Femur (tissue), 1 donor: Measurements from ENCODE around the gene RAB5A.
A peak's percentile ranks its signal among the peaks of the same experiment; 100 is the strongest.
"Not testable (repeated sequence)": the region's sequence is repeated elsewhere in the genome, so short reads cannot be mapped to it uniquely, and the experiment has no call there.

ENCODE experiments used
- DNase-seq: peaks from one replicate; pipeline ENCODE4 v3.0.0-alpha.2; 2017

The RAB5A gene

GRCh38 chr3:19950316-19950715, 3.4 kb downstream of the RAB5A start:
- no peak for DNase-seq

GRCh38 chr3:19954676-19955075, 7.8 kb downstream of the RAB5A start:
- no peak for DNase-seq

DNA sequence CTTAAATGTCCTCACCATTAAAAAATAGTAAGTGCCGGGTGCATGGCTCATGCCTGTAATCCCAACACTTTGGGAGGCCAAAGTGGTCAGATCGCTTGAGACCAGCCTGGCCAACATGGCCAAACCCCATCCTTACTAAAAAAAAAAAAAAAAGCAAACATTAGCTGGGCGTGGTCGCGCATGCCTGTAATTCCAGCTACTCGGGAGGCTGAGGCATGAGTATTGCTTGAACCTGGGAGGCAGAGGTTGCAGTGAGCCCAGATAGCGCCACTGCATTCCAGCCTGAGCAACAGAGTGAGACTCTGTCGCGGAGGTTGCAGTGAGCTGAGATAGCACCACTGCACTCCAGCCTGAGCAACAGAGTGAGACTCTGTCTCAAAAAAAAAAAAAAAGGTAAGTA, 10.5 kb downstream of the RAB5A start:
- DNase-seq, result not testable (repeated sequence)

DNA sequence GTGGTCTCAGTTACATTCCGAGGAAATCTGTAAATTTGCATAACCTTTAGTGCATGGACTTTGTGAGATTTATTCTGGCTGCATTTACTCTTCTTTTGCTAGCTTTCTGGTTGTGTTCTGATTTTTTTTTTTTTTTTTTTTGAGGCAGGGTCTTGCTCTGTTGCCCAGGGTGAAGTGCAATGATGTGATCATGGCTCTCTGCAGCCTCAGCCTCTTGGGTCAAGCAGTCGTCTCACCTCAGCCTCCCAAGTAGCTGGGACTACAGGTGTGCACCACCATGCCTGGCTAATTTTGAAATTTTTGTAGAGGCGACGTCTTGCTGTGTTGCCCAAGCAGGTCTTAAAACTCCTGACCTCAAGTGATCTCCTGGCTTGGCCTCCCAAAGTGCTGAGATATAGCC, 12.6 kb downstream of the RAB5A start:
- no peak for DNase-seq

DNA sequence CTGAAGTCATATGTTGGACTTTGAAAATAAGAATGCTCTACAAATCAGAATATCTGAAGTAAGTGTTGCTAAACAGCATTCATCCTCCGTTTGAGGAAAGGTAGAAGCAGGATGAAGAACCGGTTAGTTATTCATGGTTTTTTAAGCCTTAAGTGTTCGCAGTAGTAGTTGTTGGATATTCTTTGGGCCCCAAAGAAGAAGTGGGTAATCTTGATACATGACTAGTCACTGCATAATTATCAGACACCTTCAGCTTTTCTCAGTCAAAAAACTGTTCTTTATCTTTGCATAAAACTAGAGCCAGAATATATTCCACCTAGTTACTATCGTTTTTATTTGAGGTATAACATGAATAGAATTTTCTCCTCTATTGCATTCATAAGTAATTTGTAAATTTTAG, 13.8 kb downstream of the RAB5A start:
- no peak for DNase-seq

DNA sequence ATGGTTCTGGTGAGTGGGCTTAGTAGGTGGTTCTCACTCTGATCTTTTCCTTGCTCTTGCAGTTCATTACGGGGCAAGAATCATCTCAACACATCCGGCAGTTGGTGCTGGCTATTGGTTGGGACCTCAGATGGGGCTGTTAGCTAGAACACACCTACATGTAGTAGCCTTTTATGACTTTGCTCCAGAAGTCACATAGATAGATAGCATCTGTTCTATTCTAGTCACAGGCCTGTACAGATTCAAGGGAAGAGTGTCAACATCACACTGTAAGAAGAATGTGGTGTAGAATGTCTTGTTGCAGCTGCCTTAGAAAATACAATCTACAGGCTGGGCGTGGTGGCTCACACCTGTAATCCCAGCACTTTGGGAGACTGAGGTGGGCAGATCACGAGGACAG, 15.1 kb downstream of the RAB5A start:
- DNase-seq, result no peak

DNA sequence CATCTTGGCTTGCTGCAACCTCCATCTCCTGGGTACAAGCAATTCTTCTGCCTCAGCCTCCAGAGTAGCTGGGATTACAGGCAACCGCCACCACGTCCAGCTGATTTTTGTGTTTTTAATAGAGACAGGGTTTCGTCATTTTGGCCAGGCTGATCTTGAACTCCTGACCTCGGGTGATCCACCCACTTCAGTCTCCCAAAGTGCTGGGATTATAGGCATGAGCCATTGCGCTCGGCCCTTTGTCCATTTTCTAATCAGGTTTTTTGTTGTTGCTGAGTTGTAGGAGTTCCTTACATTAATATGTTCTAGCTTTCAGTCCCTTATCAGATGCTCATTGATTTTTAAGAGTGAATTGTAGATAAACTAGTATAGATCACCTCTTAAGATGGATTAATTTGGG, 20.3 kb downstream of the RAB5A start:
- no peak for DNase-seq

DNA sequence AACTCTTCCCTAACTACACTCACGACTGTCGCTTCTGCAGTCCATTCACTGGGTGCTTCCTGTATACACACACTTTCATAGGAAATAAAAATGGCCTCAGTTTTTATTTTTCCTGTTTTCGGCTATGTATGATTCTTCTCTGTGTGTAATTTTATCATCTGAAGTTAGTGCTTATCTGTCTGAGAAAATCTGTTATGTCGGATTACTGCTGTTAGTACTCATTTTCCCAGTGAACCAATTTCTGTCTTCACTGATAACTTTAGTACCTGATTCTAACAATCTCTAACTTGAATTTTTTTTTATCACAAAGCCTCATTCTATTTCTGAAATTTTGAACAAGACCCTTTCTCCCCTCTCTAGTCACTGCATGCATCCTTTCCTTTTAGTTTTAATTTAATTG, 20.9 kb downstream of the RAB5A start:
- no peak for DNase-seq

DNA sequence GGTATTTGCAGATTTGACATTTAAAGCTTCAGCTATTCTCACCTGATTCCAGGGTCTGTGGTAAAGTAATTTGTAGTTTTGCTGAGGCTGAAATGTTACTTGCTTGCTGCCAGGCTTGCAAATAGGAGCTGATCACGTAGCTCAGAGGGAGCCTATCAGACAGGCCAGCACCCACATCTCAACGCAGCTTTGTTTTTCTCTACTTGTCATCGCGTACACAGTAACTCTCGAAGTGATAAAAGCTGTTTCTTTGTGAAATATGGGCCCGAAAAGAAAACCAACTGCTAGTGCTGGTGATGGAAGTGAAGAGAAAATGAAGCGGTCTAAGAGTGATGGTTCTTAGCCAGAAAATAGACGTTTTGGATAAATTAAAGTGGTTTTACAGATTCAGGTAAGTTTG, 23.4 kb downstream of the RAB5A start:
- no peak for DNase-seq

DNA sequence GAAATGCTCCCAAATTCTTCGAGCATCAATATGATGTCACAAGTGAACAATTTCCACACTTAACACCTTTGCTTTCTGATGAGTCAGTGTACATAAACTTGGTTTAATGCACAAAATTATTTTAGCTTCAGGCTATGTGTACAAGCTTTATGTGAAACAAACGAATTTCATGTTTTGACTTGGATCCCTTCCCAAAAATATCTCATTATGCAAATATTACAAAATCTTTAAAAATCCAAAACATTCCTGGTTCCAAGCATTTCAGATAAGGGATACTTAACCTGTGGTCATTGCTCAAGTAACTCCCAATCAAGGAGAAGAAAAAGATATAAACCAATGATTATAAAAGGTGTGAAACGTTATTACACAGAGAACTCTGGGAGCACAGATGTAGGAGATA, 25.2 kb downstream of the RAB5A start:
- no peak for DNase-seq

GRCh38 chr3:19988904-19989303, 42.0 kb downstream of the RAB5A start:
- not testable (repeated sequence) for DNase-seq

DNA sequence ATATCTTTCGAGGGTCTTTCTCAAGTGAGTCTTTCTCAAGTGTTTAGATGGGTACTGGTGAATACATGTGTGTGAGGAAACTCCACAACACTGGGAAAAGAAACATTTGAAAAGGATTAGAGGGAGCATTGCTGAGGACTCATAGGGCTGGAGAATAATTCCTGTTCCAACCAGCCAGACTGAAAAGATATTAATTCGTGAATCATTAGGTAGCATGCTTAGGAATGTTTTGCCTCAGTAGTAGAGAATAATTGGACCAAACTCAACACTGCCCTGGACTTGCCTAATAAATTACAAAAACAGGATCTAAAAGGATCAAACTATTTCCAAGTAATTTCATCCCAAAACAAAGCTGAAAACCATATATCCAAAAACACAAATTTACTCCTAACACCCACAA, 47.9 kb downstream of the RAB5A start:
- no peak for DNase-seq

DNA sequence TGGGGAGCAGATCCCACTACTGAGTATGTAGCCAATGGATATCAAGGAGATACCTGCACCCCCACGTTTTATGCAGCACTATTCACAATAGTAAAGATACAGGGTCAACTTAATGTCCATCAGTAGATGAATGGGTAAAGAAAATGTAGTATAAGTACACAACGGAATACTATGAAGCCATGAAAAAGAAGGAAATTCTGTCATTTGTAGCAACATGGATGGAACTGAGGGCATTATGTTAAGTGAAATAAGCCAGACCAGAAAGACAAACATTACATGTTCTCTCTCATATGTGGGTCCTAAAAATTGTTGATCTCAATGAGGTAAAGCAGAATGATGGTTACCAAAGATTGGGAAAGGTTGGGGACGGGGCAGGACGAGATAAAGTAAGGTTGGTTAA, 50.6 kb downstream of the RAB5A start:
- DNase-seq, result no peak

GRCh38 chr3:20001932-20002331, 55.0 kb downstream of the RAB5A start:
- DNase-seq, result no peak

DNA sequence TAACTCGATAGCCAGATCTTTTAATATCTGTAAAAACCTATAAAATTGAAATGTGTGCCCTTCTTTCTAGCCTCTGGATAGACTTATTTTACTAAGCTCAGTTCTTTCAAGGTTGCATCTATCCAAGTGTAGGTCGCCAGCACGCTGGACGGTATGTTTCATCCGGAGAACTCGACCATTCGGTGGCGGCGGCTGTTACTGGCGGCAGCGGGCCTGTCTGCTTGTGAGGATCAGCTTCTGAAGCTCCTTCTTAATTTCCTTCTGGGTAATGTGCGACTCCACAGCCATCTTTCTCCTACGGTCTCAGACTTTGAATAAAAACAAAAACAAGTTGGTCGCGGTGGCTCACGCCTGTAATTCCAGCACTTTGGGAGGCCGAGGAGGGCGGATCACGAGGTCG, 61.1 kb downstream of the RAB5A start:
- no peak for DNase-seq

GRCh38 chr3:20008646-20009045, 61.7 kb downstream of the RAB5A start:
- no peak for DNase-seq

DNA sequence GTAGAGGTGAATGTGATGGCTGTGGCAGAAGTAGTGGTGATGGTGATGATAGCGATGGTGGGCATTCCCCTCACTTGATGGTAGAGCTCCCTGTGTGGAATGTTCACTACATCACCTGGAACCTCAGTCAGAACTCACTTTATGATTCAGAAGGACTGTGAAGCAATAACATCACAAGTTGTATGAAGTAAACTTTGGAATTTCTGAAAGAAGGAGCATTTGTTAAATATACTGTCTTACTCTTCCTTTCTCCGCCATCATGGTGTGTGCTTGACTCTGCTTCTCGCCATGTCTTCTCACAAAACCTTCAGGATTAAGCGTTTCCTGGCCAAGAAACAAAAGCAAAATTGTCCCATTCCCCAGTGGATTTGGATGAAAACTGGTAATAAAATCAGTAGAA, 65.3 kb downstream of the RAB5A start, which contains the start of gene PP2D1:
Gene PP2D1, minus strand, starts transcription at position 101 of the 400 bp plus-strand sequence. CDS start 192 bp downstream, outside the sequence.
- no peak for DNase-seq

DNA sequence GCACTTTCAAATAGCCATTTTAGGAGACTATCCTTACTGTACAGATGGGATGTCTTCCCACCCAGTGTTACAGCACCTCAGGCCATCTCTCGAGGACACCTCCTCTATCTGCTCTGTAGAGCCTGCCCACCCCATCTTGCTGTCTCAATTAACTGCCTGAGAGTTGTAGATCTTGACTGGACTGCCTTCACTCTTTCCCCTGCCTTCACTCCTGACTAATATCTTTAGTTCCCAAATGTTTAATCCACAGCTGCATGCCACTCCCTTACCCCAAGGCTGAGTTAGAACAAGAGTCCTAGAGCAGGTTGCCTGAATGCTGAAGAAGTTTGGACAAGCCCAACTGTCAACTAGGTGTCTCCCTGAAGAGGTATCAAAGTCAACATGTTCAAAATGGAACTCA, 66.5 kb downstream of the RAB5A start:
- no peak for DNase-seq

- no peak for DNase-seq
Measured at GRCh38 chr3:20015525-20015924, 68.6 kb downstream of the RAB5A start.

- not testable (repeated sequence) for DNase-seq
Measured at GRCh38 chr3:20016076-20016475, 69.2 kb downstream of the RAB5A start.

GRCh38 chr3:20022954-20023622, 76.2 kb downstream of the RAB5A start:
- no peak for DNase-seq

DNA sequence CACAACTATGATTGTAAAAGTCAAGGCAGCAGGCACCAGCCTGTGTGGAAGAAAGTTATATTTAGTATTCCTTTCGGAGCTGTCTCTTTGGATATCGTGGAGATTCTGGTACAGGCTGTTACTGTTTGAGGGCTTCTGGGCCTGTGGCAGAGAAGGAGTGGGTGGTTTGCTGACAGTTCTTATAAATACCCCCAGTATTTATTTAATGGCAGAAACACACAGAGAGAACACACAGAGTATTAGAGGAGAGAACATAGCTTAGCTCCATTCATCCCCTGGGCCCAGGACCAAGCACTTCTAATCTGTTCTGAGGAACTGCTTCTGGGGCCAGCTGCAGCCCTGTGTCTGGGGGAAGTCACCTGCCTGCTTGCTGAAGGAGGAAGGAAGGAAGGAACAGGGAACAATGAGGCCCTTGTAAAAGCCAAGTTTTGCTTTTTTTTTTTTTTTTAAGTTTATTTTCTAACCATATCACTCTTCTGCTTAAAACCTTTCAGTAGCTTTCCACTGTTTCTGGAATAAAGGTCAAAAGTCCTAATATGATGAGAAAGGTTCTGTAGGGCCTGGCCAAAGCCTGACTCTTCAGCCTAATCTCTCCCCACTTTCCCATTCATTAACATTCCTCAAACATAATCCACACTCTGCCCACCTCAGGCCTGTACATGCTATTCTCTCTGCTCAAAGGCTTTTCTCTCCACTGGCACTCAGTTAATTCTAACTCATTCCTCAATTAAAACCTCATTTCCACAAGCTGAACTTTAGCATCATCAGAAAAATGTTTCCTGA, 76.9 kb downstream of the RAB5A start:
- DNase-seq, result peak; percentile 36

- no peak for DNase-seq
Measured at GRCh38 chr3:20027136-20027535, 80.2 kb downstream of the RAB5A start.

DNA sequence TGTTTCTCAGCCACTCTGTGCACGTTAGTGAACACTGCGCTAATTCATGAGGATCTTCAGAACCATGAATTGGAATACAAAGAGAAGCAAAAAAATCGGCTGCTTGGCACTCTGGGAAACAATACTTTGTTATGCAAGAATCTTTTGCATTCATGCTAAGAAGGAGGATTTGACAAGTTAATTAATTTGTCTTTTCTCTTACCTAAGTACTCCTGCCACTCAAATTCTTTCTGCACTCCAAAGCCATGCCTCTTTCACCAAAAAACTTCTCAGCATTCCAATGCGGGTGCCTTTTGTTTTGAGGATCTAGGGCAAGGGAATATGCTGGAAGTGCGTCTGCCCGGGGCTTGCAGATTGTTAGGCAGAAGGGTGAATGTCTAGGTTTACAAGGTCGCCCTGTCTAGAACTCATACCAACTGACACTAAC, 82.0 kb downstream of the RAB5A start:
- DNase-seq, result no peak

- not testable (repeated sequence) for DNase-seq
Measured at GRCh38 chr3:20031939-20032338, 85.0 kb downstream of the RAB5A start.
